Fibroblast of mammary gland (primary cell): ENCODE results near the gene EMID1.

Experiments
- DNase-seq: peaks from one replicate; pipeline ENCODE4 v3.0.0-alpha.2; 2010; ENCODE audit warnings: low read depth
- H3K4me3 ChIP-seq: 2 replicates; pipeline ENCODE4 v1.5.1; 2011; ENCODE audit warnings: low read depth, mild to moderate bottlenecking, low read length, moderate library complexity; ENCODE audit not compliant: control insufficient read depth
- TF ChIP-seq, protein P1 (sequence below): conservative IDR thresholded peaks from 2 replicates; pipeline ENCODE4 v1.5.1; 2011; ENCODE audit warnings: low read depth, low read length, inconsistent platforms; ENCODE audit not compliant: control insufficient read depth, insufficient read depth

The EMID1 gene

DNA sequence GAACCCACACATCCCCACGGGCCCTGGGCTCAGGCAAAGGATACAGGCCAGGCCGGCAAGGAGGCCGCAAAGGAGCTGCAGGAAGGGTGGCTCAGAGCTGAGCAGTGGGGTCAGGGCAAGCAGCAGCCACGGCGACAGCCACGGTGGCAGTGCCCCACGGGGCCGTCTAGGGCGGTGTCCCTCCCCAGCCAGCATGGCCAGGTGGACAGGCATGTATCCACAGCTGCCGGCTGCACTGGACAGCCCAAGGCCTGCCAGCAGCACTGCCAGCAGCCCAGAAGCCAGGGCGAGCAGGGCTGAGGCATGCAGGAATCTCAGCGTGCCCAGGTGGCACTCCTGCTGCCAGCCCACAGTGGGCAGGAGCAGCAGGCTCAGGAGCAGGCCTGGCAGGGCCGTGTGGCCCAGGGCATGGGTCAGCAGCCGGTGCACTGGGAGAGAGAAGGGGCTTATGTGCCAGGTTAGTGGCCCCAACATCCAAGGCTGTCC, 58.1 kb downstream of the EMID1 start:
- TF ChIP-seq, protein P1, sequence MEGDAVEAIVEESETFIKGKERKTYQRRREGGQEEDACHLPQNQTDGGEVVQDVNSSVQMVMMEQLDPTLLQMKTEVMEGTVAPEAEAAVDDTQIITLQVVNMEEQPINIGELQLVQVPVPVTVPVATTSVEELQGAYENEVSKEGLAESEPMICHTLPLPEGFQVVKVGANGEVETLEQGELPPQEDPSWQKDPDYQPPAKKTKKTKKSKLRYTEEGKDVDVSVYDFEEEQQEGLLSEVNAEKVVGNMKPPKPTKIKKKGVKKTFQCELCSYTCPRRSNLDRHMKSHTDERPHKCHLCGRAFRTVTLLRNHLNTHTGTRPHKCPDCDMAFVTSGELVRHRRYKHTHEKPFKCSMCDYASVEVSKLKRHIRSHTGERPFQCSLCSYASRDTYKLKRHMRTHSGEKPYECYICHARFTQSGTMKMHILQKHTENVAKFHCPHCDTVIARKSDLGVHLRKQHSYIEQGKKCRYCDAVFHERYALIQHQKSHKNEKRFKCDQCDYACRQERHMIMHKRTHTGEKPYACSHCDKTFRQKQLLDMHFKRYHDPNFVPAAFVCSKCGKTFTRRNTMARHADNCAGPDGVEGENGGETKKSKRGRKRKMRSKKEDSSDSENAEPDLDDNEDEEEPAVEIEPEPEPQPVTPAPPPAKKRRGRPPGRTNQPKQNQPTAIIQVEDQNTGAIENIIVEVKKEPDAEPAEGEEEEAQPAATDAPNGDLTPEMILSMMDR: no peak
- DNase-seq: no peak
- H3K4me3 ChIP-seq: no peak overlapping the region

DNA sequence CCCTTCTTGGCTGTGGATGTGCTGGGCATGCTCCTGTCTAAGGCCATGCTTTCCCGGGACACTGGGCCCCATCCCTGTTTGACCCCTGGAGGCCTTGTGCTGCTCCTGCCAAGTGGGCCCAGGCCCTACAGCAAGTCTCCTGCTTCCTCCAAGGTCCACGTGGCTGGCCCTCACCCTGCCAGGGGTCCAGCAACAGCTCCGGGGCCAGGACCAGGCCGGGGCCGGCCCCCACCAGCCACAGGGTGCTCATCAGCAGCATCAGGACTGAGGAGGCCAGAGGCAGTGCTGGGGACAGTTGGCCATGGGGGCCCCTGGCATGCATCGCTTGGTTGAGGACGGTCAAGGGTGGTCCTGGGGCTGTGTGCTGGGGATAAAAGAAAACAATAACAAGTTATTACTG, 59.6 kb downstream of the EMID1 start:
- TF ChIP-seq, protein P1: no peak
- DNase-seq: no peak
- no peak overlapping the region for H3K4me3 ChIP-seq

DNA sequence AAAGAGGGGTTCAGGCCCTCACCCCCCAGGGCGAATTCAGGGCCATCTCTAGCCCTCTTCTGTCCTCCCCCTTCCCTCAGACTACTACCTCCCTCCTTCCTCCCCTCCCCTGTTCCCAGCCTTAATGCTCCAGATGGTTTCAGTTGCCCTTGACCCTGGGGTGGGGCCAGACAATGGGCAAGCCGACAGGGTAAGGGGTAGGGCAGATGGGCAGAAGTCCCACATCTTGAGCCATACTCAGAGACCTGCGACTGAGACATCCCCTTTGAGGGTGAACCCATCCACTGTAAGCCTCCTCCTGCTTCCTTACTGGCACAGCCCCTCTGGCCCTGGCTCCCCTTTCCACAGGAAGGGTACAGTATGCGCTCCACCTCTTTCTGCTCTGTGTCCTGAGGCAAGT, 60.2 kb downstream of the EMID1 start:
- no peak overlapping the region for H3K4me3 ChIP-seq
- peak; percentile 22 for DNase-seq
- TF ChIP-seq, protein P1: no peak

DNA sequence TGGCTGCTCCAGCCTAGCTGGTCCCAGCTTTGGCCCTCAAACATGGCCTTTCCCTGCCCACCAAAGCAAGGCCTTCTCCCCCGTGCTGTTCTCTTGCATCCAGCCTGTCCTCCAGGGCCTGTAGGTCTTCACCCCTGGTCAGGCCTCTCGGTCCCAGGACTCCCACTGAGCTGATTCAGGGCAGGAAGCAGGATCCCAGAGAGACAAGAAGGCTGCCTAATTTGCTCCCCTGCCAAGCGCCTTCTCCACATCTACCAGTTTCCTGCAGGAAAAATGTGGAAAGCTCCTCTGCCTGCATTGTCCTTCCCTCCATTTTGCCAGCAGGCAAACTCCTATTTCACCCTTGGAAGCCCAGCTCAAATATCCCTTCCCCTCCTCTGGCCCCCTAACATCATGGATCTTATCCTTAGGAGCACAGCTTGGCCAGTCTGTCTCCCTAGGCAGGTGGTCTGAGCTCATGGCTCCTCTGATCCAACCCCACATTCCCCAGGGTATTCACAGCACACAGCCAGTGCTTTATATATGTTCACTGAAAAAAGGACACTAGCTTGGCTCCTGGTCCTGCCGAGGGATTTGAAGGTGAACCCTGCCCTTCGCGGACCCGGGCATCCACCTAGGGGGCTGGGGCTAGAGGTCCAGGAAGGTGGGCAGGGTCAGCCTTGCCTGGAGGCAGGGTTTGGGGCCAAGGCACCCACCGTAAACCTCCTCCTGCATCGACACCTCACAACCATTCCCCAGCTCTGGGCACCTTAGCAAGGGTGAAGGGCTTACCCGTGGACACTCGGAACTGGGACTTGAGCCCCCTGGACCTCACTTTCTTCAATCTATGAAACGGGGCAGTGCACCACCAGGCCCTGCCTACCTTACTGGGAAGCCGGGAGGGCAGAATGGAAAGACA, 61.1 kb downstream of the EMID1 start:
- peak overlapping the region; percentile 91 for H3K4me3 ChIP-seq
- TF ChIP-seq, protein P1: no peak
- peak; percentile 39 for DNase-seq

DNA sequence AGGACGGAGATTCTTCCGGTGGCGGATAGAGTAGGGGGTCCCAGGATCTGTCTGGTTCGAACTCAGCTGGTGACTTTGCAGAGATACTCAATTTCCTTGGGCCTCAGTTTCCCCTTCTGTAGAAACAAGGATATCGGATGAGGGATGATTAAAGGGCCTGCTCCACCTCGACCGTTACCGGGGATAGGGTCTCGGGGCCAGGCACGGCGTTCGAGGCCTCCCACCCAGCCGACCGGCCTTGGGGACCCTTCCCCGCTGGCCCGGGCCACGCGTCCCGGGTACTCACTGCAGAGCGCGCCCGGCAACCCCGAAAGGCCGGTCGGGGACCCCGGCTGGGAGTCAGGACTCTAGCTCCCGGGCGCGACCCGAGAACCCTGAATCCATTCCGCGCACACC, 61.8 kb downstream of the EMID1 start:
- H3K4me3 ChIP-seq: peak overlapping the region; percentile 91
- TF ChIP-seq, protein P1: no peak
- DNase-seq: no peak

DNA sequence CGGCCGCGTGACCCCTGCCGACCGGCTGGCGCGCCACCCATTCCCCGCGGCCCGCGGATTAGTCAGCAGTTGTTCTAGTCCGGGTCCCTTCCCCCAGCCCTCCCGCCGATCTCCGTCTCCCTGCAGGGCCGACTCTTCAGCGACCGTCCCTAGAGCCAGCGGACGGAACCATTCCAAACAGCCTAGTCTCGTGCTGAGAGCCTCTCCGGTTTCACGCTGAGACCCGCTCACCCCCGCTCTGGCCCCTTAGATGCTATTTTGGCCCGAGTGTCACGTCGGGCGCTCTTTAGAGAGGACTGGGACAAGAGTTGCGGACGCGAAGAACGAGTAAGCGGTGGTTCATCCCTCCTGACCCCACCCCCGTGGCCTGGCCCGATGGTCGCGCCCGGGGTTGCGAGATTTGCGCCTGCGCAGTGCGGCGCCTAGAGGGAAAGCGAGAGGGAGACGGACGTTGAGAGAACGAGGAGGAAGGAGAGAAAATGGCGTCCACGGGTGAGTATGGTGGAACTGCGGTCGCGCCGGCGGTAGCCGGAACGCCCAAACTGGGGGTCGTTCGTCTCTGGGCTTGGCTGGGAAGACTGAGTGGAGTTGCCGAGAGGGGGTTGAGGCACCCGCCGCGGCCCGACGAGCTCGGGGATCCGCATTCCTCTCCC, 62.3 kb downstream of the EMID1 start, which contains the start of the genes EWSR1 and RHBDD3:
TSS of gene EWSR1 (plus strand) at position 411 of the 653 bp plus-strand sequence. CDS start at position 480, 69 bp downstream.
TSS of gene RHBDD3 (minus strand) at position 124 of the 653 bp plus-strand sequence. CDS start 2,355 bp downstream, outside the sequence.
- TF ChIP-seq, protein P1: no peak
- peak; percentile 97 for DNase-seq
- H3K4me3 ChIP-seq: peak within 1 kb of the TSS; percentile 91
